Calu3 (cell line): ENCODE measurements around the gene CHST3. TPM values are rescaled to one million over a fixed set of nuclear protein-coding genes. Genes with fewer than 3 reads are reported as not detected.

ENCODE experiments used
- BruUV-seq: library from RNA; stranded (reverse); fragments of 400-500 nt; replicated peaks from 2 replicates; lab custom pipeline; 2021; lab: Mats Ljungman, UMichigan
- CTCF ChIA-PET: fragments of 300-600 bp; sonication (Branson Sonifier 250); formaldehyde crosslinking; loops from one replicate; lab custom pipeline; 2022; ENCODE audit warnings: antibody characterized with exemption; lab: Charles Lee
- DNase-seq: peaks from one replicate; pipeline ENCODE4 v3.0.0; 2022
- H3K27ac Mint-ChIP-seq: one replicate; pipeline ENCODE4 v1.8.0; 2022; ENCODE audit warnings: mixed read lengths; ENCODE audit not compliant: unreplicated experiment
- H3K27me3 Mint-ChIP-seq: one replicate; pipeline ENCODE4 v1.8.0; 2022; ENCODE audit warnings: mixed read lengths; ENCODE audit not compliant: unreplicated experiment
- H3K36me3 Mint-ChIP-seq: one replicate; pipeline ENCODE4 v1.8.0; 2022; ENCODE audit warnings: mild to moderate bottlenecking, moderate library complexity, mixed read lengths; ENCODE audit not compliant: insufficient read depth, unreplicated experiment
- H3K4me1 Mint-ChIP-seq: one replicate; pipeline ENCODE4 v1.8.0; 2022; ENCODE audit warnings: mild to moderate bottlenecking, low read depth, mixed read lengths; ENCODE audit not compliant: unreplicated experiment
- H3K4me3 Mint-ChIP-seq: one replicate; pipeline ENCODE4 v1.8.0; 2022; ENCODE audit warnings: mild to moderate bottlenecking, low read depth, moderate library complexity, mixed read lengths; ENCODE audit not compliant: unreplicated experiment
- H3K9me3 Mint-ChIP-seq: one replicate; pipeline ENCODE4 v1.8.0; 2022; ENCODE audit warnings: low read depth, mixed read lengths; ENCODE audit not compliant: unreplicated experiment
- intact Hi-C: fragments of 100-400 bp; cut with micrococcal nuclease; formaldehyde crosslinking; loops from one replicate; pipeline ENCODE4 v1.10.0; 2022; ENCODE audit not compliant: unreplicated experiment
- total RNA-seq: library from RNA; stranded (reverse); gene quantifications from 2 replicates; pipeline ENCODE4 v1.2.3, GENCODE V29; 2022
- TF ChIP-seq, protein P1 (sequence below): fragments of 200-600 bp; IDR thresholded peaks from one replicate; pipeline ENCODE4 v1.8.0; 2022; ENCODE audit warnings: antibody characterized with exemption; ENCODE audit not compliant: unreplicated experiment

CHST3 gene
- total RNA-seq, 1 experiment from 2014 or later, result 32.4 TPM

DNA sequence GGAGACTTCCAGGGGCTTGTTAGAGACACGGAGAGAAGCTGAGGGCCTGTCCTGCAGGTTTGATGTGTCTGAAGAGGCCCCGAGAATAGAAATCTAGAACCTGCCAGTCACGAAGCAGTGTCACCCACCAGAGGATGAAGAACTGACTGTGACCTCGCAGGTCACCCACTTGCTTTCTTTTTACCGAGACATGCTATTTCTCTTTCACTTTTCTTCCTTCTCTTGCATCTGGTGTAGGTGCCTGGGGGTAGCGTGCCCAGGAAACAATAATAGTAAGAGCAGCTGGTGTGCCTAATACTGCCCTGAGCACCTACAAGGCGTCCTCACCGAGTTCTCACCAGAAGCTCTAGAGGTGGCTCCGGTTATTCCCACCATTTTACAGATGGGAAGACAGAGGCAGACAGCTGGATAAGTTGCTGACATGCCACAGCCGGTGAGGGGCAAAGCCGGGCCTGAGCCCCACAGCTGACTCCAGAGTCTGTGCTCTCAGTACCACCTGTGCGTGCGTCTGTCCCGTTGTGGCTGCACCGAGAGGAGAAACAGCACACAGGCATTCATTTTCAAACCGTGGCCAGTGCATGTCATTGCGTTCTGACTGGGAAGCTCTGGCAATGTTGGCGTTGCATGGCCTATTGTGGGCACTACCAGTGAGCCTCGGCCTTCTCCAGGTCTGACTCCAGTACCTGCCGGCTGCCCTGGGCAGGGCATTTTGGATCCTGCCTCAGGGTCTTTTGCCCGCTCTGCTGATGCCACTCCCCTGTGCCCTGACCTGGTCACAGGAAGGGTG is 7.8 kb downstream of the CHST3 start:
- H3K36me3 Mint-ChIP-seq, result peaks cover 42% of the 10 kb centered on the region
- no peaks in the 10 kb centered on the region for H3K9me3 Mint-ChIP-seq
- no peak overlapping the region for H3K27ac Mint-ChIP-seq
- no TSS peak for BruUV-seq
- H3K4me1 Mint-ChIP-seq, result peaks cover 98% of the 10 kb centered on the region
- no peak overlapping the region for H3K4me3 Mint-ChIP-seq
- H3K27me3 Mint-ChIP-seq, result no peaks in the 10 kb centered on the region
- DNase-seq, result no peak
- CTCF ChIA-PET, result interaction anchor here (0.6 to 1.0 kb wide), 2 partner anchors 52 to 77 kb away, joined by 3 read pairs; no protein-coding TSS in a partner anchor
- intact Hi-C loops, result no loop called here
- TF ChIP-seq, protein P1, sequence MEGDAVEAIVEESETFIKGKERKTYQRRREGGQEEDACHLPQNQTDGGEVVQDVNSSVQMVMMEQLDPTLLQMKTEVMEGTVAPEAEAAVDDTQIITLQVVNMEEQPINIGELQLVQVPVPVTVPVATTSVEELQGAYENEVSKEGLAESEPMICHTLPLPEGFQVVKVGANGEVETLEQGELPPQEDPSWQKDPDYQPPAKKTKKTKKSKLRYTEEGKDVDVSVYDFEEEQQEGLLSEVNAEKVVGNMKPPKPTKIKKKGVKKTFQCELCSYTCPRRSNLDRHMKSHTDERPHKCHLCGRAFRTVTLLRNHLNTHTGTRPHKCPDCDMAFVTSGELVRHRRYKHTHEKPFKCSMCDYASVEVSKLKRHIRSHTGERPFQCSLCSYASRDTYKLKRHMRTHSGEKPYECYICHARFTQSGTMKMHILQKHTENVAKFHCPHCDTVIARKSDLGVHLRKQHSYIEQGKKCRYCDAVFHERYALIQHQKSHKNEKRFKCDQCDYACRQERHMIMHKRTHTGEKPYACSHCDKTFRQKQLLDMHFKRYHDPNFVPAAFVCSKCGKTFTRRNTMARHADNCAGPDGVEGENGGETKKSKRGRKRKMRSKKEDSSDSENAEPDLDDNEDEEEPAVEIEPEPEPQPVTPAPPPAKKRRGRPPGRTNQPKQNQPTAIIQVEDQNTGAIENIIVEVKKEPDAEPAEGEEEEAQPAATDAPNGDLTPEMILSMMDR, result no peak

DNA sequence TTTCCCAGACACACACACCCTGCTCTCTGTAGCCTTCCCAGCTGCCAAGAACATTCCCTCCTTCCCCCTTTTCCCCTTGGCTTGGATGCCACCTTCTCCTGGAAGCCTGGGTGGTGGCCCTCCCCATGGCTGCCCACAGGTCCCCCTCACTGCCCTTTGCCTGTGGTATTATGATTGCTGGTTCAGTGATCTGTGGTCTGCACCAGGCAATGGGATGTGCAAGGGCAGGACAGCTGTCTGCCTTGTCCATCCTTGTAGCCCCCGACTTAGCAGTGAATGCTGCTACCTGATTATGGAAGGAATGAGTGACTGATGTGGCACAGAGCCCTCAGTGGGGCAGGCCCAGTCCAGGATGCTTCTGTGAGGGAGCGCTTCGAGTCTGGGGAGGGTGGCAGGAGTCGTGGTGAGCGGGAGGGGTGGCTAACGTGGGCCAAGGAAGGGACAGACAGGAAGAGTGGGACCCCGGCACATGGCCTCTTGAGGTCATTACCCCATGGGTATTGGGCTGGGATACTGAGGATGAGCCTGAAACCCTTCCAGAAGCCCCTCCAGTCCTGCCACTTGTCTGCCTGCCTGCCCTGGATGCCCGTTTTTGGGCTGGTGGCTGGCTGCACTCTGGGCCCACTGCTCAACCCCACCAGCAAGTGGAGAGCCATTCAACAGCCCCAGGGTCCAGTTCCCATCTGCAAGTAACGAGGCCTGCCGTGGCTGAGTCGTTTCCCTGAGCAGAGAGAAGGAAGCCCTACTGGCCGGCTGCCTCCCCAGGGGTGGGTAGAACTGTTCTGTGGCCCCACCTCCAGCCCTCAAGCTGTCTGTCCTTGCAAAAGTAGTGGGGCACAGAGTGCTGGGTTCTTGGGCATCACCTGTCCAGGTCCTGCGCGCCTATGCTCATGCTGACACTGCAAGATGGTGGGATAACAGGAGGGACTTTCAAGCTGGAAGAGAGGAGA is 8.8 kb downstream of the CHST3 start:
- no TSS peak for BruUV-seq
- H3K4me1 Mint-ChIP-seq, result peaks cover 93% of the 10 kb centered on the region
- CTCF ChIA-PET, result interaction anchor here (0.6 to 2.8 kb wide), 5 partner anchors 12 to 77 kb away, joined by 3 to 11 read pairs (median 4); no protein-coding TSS in a partner anchor
- TF ChIP-seq, protein P1, result no peak
- no peaks in the 10 kb centered on the region for H3K9me3 Mint-ChIP-seq
- H3K4me3 Mint-ChIP-seq, result no peak overlapping the region
- peak overlapping the region; percentile 79 for H3K27ac Mint-ChIP-seq
- H3K27me3 Mint-ChIP-seq, result no peaks in the 10 kb centered on the region
- H3K36me3 Mint-ChIP-seq, result peaks cover 38% of the 10 kb centered on the region
- no peak for DNase-seq
- intact Hi-C loops, result no loop called here

DNA sequence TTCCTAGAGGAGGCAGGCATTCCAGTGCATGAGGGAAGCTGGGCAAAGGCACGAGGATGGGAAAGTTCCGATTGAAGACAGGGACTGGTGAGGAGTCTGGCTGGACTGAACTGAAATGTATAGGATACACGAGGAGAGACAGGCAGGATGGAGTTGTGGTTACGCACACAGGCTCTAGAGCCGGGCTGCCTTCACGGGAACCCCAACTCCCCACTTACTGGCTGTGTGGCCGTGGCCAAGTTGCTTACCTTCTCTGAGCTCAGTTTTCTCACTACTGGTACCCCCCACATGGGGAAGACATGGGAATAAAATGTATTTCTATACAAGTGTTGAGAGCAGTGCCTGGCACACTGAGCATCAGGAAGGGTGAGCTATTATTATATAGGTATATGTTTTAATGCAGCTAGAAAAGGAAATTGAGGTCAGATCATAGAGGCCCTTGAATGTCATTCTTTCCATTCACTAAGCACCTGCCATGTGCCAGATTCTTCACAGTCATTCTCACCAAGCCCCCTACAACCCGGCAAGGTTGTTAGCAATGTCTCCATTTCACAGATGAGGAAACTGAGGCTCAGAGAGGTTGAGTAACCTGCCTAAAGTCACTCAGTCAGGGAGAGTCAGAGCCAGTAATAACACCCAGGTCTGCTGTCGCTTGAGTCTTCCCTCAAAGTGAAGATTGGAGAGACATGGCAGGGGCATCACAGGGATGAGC is 9.7 kb downstream of the CHST3 start:
- no peaks in the 10 kb centered on the region for H3K9me3 Mint-ChIP-seq
- peaks cover 83% of the 10 kb centered on the region for H3K4me1 Mint-ChIP-seq
- H3K4me3 Mint-ChIP-seq, result peak overlapping the region; percentile 11
- no TSS peak for BruUV-seq
- TF ChIP-seq, protein P1, result no peak
- intact Hi-C loops, result no loop called here
- CTCF ChIA-PET, result interaction anchor here (0.8 to 2.8 kb wide), 7 partner anchors 9 to 287 kb away, joined by 3 to 11 read pairs (median 5); partner anchors contain the start of gene CHST3
- H3K27me3 Mint-ChIP-seq, result no peaks in the 10 kb centered on the region
- peaks cover 37% of the 10 kb centered on the region for H3K36me3 Mint-ChIP-seq
- DNase-seq, result no peak
- peak overlapping the region; percentile 79 for H3K27ac Mint-ChIP-seq
